ENCODE measurements around the gene DNAH7.

- TF ChIP-seq CTCF (IDR thresholded peaks at IDR 0.05 in 4 of 5, conservative IDR thresholded peaks at IDR 0.05 in 1 of 5) (no peak), POLR2A (IDR thresholded peaks at IDR 0.05) (no peak)
Measured at GRCh38 chr2:195993623-195994022, 75.0 kb downstream of the DNAH7 start.

All from gastrocnemius medialis (tissue), 4 donors.